ENCODE measurements around the gene AGBL4.

AGBL4 gene

GRCh38 chr1:49185450-49185980 is 838.2 kb downstream of the AGBL4 start:
- Mint-ChIP-seq H3K36me3 (ENCODE audit: low read depth) (no peaks in the 10 kb centered on the region), H3K9me3 (peaks cover 6% of the 10 kb centered on the region), H3K4me1 (no peaks in the 10 kb centered on the region), H3K4me3 (no peak overlapping the region), H3K27me3 (no peaks in the 10 kb centered on the region), H3K27ac (no peak overlapping the region)
- DNase-seq, result no peak
- no peak for ATAC-seq

- H3K9me3 Mint-ChIP-seq, result peaks cover 6% of the 10 kb centered on the region
- no peak for DNase-seq
- ATAC-seq, result no peak
- no peaks in the 10 kb centered on the region for H3K36me3 Mint-ChIP-seq (ENCODE audit: low read depth)
- no peak overlapping the region for H3K27ac Mint-ChIP-seq
- no peaks in the 10 kb centered on the region for H3K27me3 Mint-ChIP-seq
- H3K4me3 Mint-ChIP-seq, result no peak overlapping the region
- H3K4me1 Mint-ChIP-seq, result no peaks in the 10 kb centered on the region
Observed at GRCh38 chr1:49183489-49183888, 840.3 kb downstream of the AGBL4 start.

- DNase-seq, result no peak
- no peak overlapping the region for H3K27ac Mint-ChIP-seq
Observed at GRCh38 chr1:49181033-49181432, 842.7 kb downstream of the AGBL4 start.

GRCh38 chr1:49171941-49172593 is 851.7 kb downstream of the AGBL4 start:
- no peaks in the 10 kb centered on the region for H3K4me1 Mint-ChIP-seq
- DNase-seq (no peak), ATAC-seq (no peak)
- no peaks in the 10 kb centered on the region for H3K36me3 Mint-ChIP-seq (ENCODE audit: low read depth)
- no peaks in the 10 kb centered on the region for H3K27me3 Mint-ChIP-seq
- no peaks in the 10 kb centered on the region for H3K9me3 Mint-ChIP-seq
- H3K27ac Mint-ChIP-seq, result no peak overlapping the region
- no peak overlapping the region for H3K4me3 Mint-ChIP-seq

More at GRCh38 chr1:49181033-49181432, 842.7 kb downstream of the AGBL4 start:
- H3K4me3 Mint-ChIP-seq, result no peak overlapping the region
- no peaks in the 10 kb centered on the region for H3K4me1 Mint-ChIP-seq
- H3K27me3 Mint-ChIP-seq, result no peaks in the 10 kb centered on the region
- no peaks in the 10 kb centered on the region for H3K9me3 Mint-ChIP-seq
- no peak for ATAC-seq
- H3K36me3 Mint-ChIP-seq (ENCODE audit: low read depth), result no peaks in the 10 kb centered on the region

- Mint-ChIP-seq H3K27me3 (no peaks in the 10 kb centered on the region), H3K4me3 (no peak overlapping the region), H3K9me3 (no peaks in the 10 kb centered on the region), H3K36me3 (ENCODE audit: low read depth) (no peaks in the 10 kb centered on the region), H3K27ac (no peak overlapping the region), H3K4me1 (no peaks in the 10 kb centered on the region)
- ATAC-seq (no peak), DNase-seq (no peak)
Observed at GRCh38 chr1:49166031-49166430, 857.7 kb downstream of the AGBL4 start.

GRCh38 chr1:49163031-49163430 is 860.7 kb downstream of the AGBL4 start:
- ATAC-seq, result no peak
- H3K27ac Mint-ChIP-seq, result no peak overlapping the region
- H3K4me1 Mint-ChIP-seq, result no peaks in the 10 kb centered on the region
- no peak overlapping the region for H3K4me3 Mint-ChIP-seq
- H3K36me3 Mint-ChIP-seq (ENCODE audit: low read depth), result no peaks in the 10 kb centered on the region
- DNase-seq, result no peak
- H3K27me3 Mint-ChIP-seq, result no peaks in the 10 kb centered on the region
- no peaks in the 10 kb centered on the region for H3K9me3 Mint-ChIP-seq

- Mint-ChIP-seq H3K27me3 (no peaks in the 10 kb centered on the region), H3K4me3 (no peak overlapping the region), H3K27ac (no peak overlapping the region), H3K36me3 (ENCODE audit: low read depth) (no peaks in the 10 kb centered on the region), H3K9me3 (no peaks in the 10 kb centered on the region), H3K4me1 (no peaks in the 10 kb centered on the region)
- no peak for DNase-seq
- ATAC-seq, result no peak
Observed at GRCh38 chr1:49160677-49161076, 863.1 kb downstream of the AGBL4 start.

GRCh38 chr1:49136738-49137251 is 887.0 kb downstream of the AGBL4 start:
- Mint-ChIP-seq H3K27me3 (no peaks in the 10 kb centered on the region), H3K9me3 (peaks cover 14% of the 10 kb centered on the region), H3K4me1 (no peaks in the 10 kb centered on the region), H3K27ac (no peak overlapping the region), H3K36me3 (ENCODE audit: low read depth) (no peaks in the 10 kb centered on the region), H3K4me3 (no peak overlapping the region)
- DNase-seq (no peak), ATAC-seq (no peak)

- ATAC-seq, result no peak
- no peak overlapping the region for H3K27ac Mint-ChIP-seq
- H3K27me3 Mint-ChIP-seq, result no peaks in the 10 kb centered on the region
- DNase-seq, result no peak
- no peaks in the 10 kb centered on the region for H3K36me3 Mint-ChIP-seq (ENCODE audit: low read depth)
- no peaks in the 10 kb centered on the region for H3K4me1 Mint-ChIP-seq
- peaks cover 2% of the 10 kb centered on the region for H3K9me3 Mint-ChIP-seq
- no peak overlapping the region for H3K4me3 Mint-ChIP-seq
Observed at GRCh38 chr1:49125746-49126145, 898.0 kb downstream of the AGBL4 start.

- Mint-ChIP-seq H3K4me3 (no peak overlapping the region), H3K36me3 (ENCODE audit: low read depth) (no peaks in the 10 kb centered on the region), H3K27ac (no peak overlapping the region), H3K9me3 (peaks cover 8% of the 10 kb centered on the region), H3K27me3 (no peaks in the 10 kb centered on the region), H3K4me1 (no peaks in the 10 kb centered on the region)
- DNase-seq (no peak), ATAC-seq (no peak)
Observed at GRCh38 chr1:49111931-49112330, 911.8 kb downstream of the AGBL4 start.

- no peaks in the 10 kb centered on the region for H3K9me3 Mint-ChIP-seq
- peaks cover 1% of the 10 kb centered on the region for H3K27me3 Mint-ChIP-seq
- H3K27ac Mint-ChIP-seq, result no peak overlapping the region
- H3K36me3 Mint-ChIP-seq (ENCODE audit: low read depth), result no peaks in the 10 kb centered on the region
- no peak overlapping the region for H3K4me3 Mint-ChIP-seq
- DNase-seq, result no peak
- ATAC-seq, result no peak
- H3K4me1 Mint-ChIP-seq, result no peaks in the 10 kb centered on the region
Observed at GRCh38 chr1:49106445-49106844, 917.3 kb downstream of the AGBL4 start.

- Mint-ChIP-seq H3K9me3 (no peaks in the 10 kb centered on the region), H3K36me3 (ENCODE audit: low read depth) (no peaks in the 10 kb centered on the region), H3K27me3 (peaks cover 1% of the 10 kb centered on the region), H3K4me1 (no peaks in the 10 kb centered on the region), H3K4me3 (no peak overlapping the region), H3K27ac (no peak overlapping the region)
- ATAC-seq, result no peak
- DNase-seq, result no peak
Observed at GRCh38 chr1:49104575-49104974, 919.2 kb downstream of the AGBL4 start.

GRCh38 chr1:49102752-49103151 is 921.0 kb downstream of the AGBL4 start:
- peaks cover 1% of the 10 kb centered on the region for H3K27me3 Mint-ChIP-seq
- no peak overlapping the region for H3K27ac Mint-ChIP-seq
- H3K9me3 Mint-ChIP-seq, result no peaks in the 10 kb centered on the region
- no peak for ATAC-seq
- no peak overlapping the region for H3K4me3 Mint-ChIP-seq
- no peak for DNase-seq
- no peaks in the 10 kb centered on the region for H3K4me1 Mint-ChIP-seq
- H3K36me3 Mint-ChIP-seq (ENCODE audit: low read depth), result no peaks in the 10 kb centered on the region

GRCh38 chr1:49098866-49099265 is 924.9 kb downstream of the AGBL4 start:
- H3K4me3 Mint-ChIP-seq, result no peak overlapping the region
- no peak overlapping the region for H3K27ac Mint-ChIP-seq
- ATAC-seq (no peak), DNase-seq (no peak)
- H3K4me1 Mint-ChIP-seq, result no peaks in the 10 kb centered on the region
- H3K27me3 Mint-ChIP-seq, result no peaks in the 10 kb centered on the region
- H3K9me3 Mint-ChIP-seq, result no peaks in the 10 kb centered on the region
- no peaks in the 10 kb centered on the region for H3K36me3 Mint-ChIP-seq (ENCODE audit: low read depth)

- DNase-seq (no peak), ATAC-seq (no peak)
- H3K27ac Mint-ChIP-seq, result no peak overlapping the region
- H3K36me3 Mint-ChIP-seq (ENCODE audit: low read depth), result no peaks in the 10 kb centered on the region
- no peak overlapping the region for H3K4me3 Mint-ChIP-seq
- no peaks in the 10 kb centered on the region for H3K4me1 Mint-ChIP-seq
- peaks cover 9% of the 10 kb centered on the region for H3K9me3 Mint-ChIP-seq
- peaks cover 2% of the 10 kb centered on the region for H3K27me3 Mint-ChIP-seq
Observed at GRCh38 chr1:49086327-49086726, 937.4 kb downstream of the AGBL4 start.
